ENCODE data around the gene NCR1.
"Not testable (repeated sequence)": the region's sequence is repeated elsewhere in the genome, so short reads cannot be mapped to it uniquely, and the experiment has no call there.

The NCR1 gene

DNA sequence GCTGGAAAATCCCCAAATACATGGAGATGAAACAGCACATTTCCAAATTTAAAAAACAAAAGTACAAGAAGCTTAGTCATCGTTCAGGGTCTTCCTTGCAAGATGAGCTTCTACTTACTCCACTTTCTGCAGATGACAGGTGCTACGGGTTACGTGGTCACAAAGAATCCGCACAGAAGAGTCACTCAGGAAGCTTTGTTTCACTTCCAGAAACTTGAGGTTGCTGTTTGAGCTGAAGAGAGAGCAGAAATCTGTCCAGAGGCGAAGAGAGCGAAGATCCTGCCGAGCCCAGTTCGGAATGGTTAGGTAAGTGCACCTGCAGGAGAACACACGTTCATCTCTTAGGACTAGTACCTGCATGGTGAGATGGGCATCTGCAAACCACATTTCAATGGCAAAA, 32.0 kb downstream of the NCR1 start:
- no peak overlapping the region for H3K4me3 ChIP-seq (ENCODE audit: low read depth, low read length)
- TF ChIP-seq, protein P1, sequence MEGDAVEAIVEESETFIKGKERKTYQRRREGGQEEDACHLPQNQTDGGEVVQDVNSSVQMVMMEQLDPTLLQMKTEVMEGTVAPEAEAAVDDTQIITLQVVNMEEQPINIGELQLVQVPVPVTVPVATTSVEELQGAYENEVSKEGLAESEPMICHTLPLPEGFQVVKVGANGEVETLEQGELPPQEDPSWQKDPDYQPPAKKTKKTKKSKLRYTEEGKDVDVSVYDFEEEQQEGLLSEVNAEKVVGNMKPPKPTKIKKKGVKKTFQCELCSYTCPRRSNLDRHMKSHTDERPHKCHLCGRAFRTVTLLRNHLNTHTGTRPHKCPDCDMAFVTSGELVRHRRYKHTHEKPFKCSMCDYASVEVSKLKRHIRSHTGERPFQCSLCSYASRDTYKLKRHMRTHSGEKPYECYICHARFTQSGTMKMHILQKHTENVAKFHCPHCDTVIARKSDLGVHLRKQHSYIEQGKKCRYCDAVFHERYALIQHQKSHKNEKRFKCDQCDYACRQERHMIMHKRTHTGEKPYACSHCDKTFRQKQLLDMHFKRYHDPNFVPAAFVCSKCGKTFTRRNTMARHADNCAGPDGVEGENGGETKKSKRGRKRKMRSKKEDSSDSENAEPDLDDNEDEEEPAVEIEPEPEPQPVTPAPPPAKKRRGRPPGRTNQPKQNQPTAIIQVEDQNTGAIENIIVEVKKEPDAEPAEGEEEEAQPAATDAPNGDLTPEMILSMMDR (IDR thresholded peaks at IDR 0.05; ENCODE audit: control insufficient read depth, extremely low read depth, insufficient read depth): no peak
- no peak for DNase-seq (ENCODE audit: low read depth)

DNA sequence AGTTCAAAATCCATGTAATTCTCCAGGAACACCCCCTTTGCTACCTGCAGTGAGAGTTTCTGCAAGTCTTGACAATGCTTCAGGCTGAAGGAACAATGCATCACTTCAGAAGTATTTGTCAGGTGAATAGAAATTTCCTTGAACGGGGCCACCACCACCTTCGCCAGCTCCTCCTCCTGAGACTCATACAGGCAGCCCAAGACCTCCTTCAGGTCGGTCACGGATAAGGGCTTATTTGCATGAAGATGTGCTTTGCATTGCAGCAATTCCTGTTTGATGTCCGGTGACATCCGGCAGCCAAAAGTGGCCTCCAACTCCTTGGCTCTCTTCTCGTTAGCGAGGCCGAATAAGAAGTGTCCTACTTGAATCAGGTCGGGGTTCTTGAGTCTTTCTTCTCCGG, 33.0 kb downstream of the NCR1 start:
- no peak overlapping the region for H3K4me3 ChIP-seq (ENCODE audit: low read depth, low read length)
- TF ChIP-seq, protein P1 (IDR thresholded peaks at IDR 0.05; ENCODE audit: control insufficient read depth, extremely low read depth, insufficient read depth): no peak
- DNase-seq (ENCODE audit: low read depth): no peak

DNA sequence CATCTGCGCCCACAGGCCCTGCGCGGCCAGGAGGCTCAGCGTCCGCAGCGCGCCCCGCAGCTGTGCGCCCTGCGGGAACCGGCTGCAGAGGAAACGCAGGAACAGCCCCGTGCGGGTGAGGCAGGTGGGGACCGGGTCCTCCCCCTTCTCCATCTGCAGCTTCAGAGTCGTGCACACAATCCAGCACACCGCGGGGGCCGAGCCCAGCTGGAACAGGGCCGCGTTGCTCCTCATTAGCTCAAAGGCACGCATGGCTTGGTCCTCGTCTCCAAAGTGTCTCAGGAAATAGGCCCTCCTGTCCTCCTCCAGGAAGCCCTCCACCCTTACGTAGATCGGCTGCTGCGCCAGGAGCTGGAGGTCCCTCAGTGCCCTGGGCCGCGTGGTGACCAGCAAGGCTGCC, 33.6 kb downstream of the NCR1 start:
- H3K4me3 ChIP-seq (ENCODE audit: low read depth, low read length); DNase-seq (ENCODE audit: low read depth): not testable (repeated sequence)

DNA sequence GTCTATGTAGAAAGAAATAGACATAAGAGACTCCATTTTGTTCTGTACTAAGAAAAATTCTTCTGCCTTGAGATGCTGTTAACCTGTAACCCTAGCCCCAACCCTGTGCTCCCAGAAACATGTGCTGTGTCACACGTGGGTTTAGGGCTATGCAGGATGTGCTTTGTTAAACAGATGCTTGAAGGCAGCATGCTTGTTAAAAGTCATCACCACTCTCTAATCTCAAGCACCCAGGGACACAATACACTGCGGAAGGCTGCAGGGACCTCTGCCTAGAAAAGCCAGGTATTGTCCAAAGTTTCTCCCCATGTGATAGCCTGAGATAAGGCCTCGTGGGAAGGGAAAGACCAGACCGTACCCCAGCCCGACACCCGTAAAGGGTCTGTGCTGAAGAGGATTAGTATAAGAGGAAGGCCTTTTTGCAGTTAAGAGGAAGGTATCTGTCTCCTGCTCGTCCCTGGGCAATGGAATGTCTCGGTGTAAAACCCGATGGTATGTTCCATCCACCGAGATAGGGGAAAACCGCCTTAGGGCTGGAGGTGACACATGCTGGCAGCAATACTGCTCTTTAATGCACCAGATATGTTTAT, 37.9 kb downstream of the NCR1 start:
- not testable (repeated sequence) for H3K4me3 ChIP-seq (ENCODE audit: low read depth, low read length); DNase-seq (ENCODE audit: low read depth)

DNA sequence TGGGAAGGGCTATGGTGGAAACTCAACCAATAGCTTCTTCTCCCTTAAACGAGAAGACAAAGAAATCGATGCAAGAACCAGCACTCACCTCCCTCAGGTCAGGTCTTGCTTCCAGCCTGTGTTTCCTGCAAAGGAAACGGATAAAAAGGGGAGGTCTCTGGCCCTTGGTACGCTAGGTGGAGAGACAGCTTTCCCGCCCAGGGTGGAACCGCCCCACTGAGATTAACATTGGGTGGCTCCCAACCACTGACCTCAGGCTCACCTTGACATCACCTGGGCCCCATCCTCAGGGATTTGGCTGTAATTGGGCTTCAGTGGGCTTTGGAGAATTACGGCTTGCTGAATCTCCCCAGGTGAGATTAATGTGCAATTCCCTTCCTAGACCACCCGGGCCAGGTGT, 41.4 kb downstream of the NCR1 start, which contains the start of gene NLRP7:
TSS of gene NLRP7 (minus strand) at position 150 of the 400 bp plus-strand sequence.
- no peak for DNase-seq (ENCODE audit: low read depth)
- H3K4me3 ChIP-seq (ENCODE audit: low read depth, low read length): no peak within 1 kb of the TSS
- TF ChIP-seq, protein P1 (IDR thresholded peaks at IDR 0.05; ENCODE audit: control insufficient read depth, extremely low read depth, insufficient read depth): no peak

DNA sequence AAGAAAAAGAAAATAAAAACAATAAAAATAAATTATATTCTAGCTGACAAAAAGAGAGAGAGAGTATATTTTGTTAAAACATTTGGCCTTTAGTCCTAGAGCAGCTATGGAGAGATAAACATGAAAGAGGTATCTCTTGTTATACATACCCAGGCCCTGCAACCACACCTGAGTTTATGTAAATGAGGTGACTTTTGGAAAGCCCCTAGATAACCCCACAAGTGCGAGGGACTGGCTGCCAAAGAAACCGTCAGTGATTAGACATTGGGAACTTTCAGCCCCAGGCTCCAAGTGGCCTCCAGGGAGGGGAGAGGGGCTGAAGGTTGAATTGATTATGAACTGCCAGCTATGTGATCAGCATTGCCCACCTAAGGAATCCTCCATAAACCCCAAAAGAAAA, 43.5 kb downstream of the NCR1 start:
- TF ChIP-seq, protein P1 (IDR thresholded peaks at IDR 0.05; ENCODE audit: control insufficient read depth, extremely low read depth, insufficient read depth): no peak
- no peak for DNase-seq (ENCODE audit: low read depth)
- H3K4me3 ChIP-seq (ENCODE audit: low read depth, low read length): no peak overlapping the region

DNA sequence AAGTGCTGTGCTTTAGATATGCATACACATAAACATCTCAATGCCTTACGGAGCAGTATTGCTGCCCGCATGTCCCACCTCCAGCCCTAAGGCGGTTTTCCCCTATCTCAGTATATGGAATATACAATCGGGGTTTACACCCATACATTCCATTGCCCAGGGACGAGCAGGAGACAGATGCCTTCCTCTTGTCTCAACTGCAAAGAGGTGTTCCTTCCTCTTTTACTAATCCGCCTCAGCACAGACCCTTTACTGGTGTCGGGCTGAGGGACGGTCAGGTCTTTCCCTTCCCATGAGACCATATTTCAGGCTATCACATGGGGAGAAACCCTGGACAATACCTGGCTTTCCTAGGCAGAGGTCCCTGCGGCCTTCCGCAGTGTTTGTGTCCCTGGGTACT, 44.6 kb downstream of the NCR1 start:
- not testable (repeated sequence) for DNase-seq (ENCODE audit: low read depth); H3K4me3 ChIP-seq (ENCODE audit: low read depth, low read length)

DNA sequence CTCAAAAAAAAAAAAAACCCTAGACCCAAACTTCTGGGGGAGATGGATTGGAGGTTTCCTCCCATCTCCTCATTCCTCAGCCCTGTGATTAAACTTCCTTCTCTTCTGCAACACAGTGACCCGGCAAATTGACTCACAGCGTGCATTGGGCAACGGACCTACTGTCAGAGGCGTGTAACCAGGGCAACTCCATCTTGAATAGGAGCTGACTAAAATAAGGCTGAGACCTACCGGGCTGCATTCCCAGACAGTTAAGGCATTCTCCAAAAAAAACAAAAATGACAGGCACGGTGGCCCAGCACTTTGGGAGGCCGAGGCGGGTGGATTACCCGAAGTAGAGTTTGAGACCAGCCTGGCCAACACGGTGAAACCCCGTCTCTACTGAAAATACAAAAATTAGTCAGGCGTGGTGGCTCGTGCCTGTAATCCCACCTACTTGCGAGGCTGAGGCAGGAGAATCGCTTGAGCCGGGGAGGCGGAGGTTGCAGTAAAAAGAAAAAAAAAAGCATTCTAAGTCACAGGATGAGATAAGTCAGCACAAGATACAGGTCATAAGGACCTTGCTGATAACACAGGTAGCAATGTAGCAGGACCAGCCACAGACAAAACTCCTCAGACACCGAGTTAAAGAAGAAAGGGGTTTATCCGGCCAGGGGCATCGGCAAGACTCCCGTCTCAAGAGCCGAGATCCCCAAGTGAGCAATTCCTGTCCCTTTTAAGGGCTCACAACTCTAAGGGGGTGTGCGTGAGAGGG, 46.8 kb downstream of the NCR1 start:
- H3K4me3 ChIP-seq (ENCODE audit: low read depth, low read length): no peak overlapping the region
- DNase-seq (ENCODE audit: low read depth): no peak
- TF ChIP-seq, protein P1 (IDR thresholded peaks at IDR 0.05; ENCODE audit: control insufficient read depth, extremely low read depth, insufficient read depth): no peak

DNA sequence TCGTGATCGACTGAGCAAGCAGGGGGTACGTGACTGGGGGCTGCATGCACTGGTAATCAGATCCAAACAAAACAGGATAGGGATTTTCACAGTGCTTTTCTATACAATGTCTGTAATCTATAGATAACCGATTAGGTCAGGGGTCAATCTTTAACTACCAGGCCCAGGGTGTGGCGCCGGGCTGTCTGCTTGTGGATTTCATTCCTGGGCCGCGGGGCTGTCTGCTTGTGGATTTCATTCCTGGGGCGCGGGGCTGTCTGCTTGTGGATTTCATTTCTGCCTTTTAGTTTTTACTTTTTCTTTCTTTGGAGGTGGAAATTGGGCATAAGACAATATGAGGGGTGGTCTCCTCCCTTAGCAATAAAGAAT, 47.4 kb downstream of the NCR1 start:
- not testable (repeated sequence) for DNase-seq (ENCODE audit: low read depth); H3K4me3 ChIP-seq (ENCODE audit: low read depth, low read length)
